IMR-90 (cell line): ENCODE measurements around the gene CCNQ. TPM values are rescaled to one million over a fixed set of nuclear protein-coding genes. Genes with fewer than 3 reads are reported as not detected.

Source experiments
- ATAC-seq: fragments of 200-7000 bp; cut with Tn5 transposase; 2 replicates; pipeline ENCODE4 v1.9.1; 2020; ENCODE audit warnings: low read depth, mild to moderate bottlenecking, moderate library complexity
- BruUV-seq: library from RNA; stranded (reverse); fragments of 400-500 nt; replicated peaks from 2 replicates; lab custom pipeline; 2021; lab: Mats Ljungman, UMichigan
- CTCF ChIA-PET: fragments of 300-600 bp; formaldehyde crosslinking; extraction: SDS; loops from one replicate; lab custom pipeline; 2021; ENCODE audit warnings: antibody characterized with exemption; lab: Yijun Ruan, JAX
- POLR2A ChIA-PET: fragments of 300-600 bp; sonication (Branson Sonifier 250); formaldehyde crosslinking; loops from one replicate; lab custom pipeline; 2022; ENCODE audit warnings: antibody characterized with exemption; ENCODE audit not compliant: unreplicated experiment; lab: Charles Lee
- DNase-seq: peaks from one replicate; pipeline ENCODE4 v3.0.0; 2013
- H2AFZ ChIP-seq: replicated peaks from 2 replicates; pipeline ENCODE3; 2013; ENCODE audit warnings: low read length, mild to moderate bottlenecking; ENCODE audit not compliant: poor library complexity
- H2AK5ac ChIP-seq: 2 replicates; pipeline ENCODE4 v1.6.1; 2013; ENCODE audit warnings: low read depth, low read length, inconsistent platforms
- H2AK9ac ChIP-seq: replicated peaks from 2 replicates; pipeline ENCODE3; 2013; ENCODE audit warnings: mild to moderate bottlenecking, low read depth, low read length, moderate library complexity; ENCODE audit not compliant: poor library complexity
- H2BK120ac ChIP-seq: 2 replicates; pipeline ENCODE4 v1.6.1; 2013; ENCODE audit warnings: low read depth, low read length, inconsistent platforms
- H2BK15ac ChIP-seq: 3 replicates; pipeline ENCODE4 v1.6.1; 2013; ENCODE audit warnings: low read depth, low read length, inconsistent platforms
- H2BK20ac ChIP-seq: 2 replicates; pipeline ENCODE4 v1.6.1; 2013; ENCODE audit warnings: low read depth, mild to moderate bottlenecking, inconsistent platforms, low read length, moderate library complexity
- H2BK5ac ChIP-seq: 2 replicates; pipeline ENCODE4 v1.6.1; 2013; ENCODE audit warnings: mild to moderate bottlenecking, low read depth, low read length, inconsistent platforms; ENCODE audit not compliant: poor library complexity, severe bottlenecking
- H3K14ac ChIP-seq: replicated peaks from 2 replicates; pipeline ENCODE4 v1.6.1; 2013; ENCODE audit warnings: low read depth, low read length, inconsistent platforms
- H3K18ac ChIP-seq: 2 replicates; pipeline ENCODE4 v1.6.1; 2013; ENCODE audit warnings: low read depth, low read length, control low read depth
- H3K23ac ChIP-seq: 2 replicates; pipeline ENCODE4 v1.6.1; 2013; ENCODE audit warnings: low read depth, low read length, inconsistent platforms
- H3K27ac ChIP-seq: 2 replicates; pipeline ENCODE4 v1.5.1; 2013; ENCODE audit warnings: mild to moderate bottlenecking, control low read depth, low read length; ENCODE audit not compliant: insufficient read depth
- H3K27me3 ChIP-seq: 2 replicates; pipeline ENCODE4 v1.6.1; 2013; ENCODE audit warnings: low read length; ENCODE audit not compliant: control insufficient read depth, insufficient read depth
- H3K36me3 ChIP-seq: 2 replicates; pipeline ENCODE4 v1.6.1; 2013; ENCODE audit warnings: low read length, mixed read lengths; ENCODE audit not compliant: control insufficient read depth, insufficient read depth
- H3K4ac ChIP-seq: 2 replicates; pipeline ENCODE4 v1.6.1; 2013; ENCODE audit warnings: low read depth, low read length, inconsistent platforms
- H3K4me1 ChIP-seq: 2 replicates; pipeline ENCODE4 v1.6.1; 2013; ENCODE audit warnings: low read length, mixed read lengths; ENCODE audit not compliant: control insufficient read depth, insufficient read depth
- H3K4me2 ChIP-seq: 2 replicates; pipeline ENCODE4 v1.6.1; 2013; ENCODE audit warnings: low read depth, mild to moderate bottlenecking, control low read depth, low read length, moderate library complexity
- H3K4me3 ChIP-seq: 2 replicates; pipeline ENCODE4 v1.5.1; 2013; ENCODE audit warnings: low read depth, mild to moderate bottlenecking, control low read depth, low read length, moderate library complexity; ENCODE audit not compliant: insufficient read depth
- H3K56ac ChIP-seq: 2 replicates; pipeline ENCODE4 v1.6.1; 2013; ENCODE audit warnings: low read length, inconsistent platforms; ENCODE audit not compliant: insufficient read depth; ENCODE audit errors: extremely low read depth
- H3K79me1 ChIP-seq, 2 experiments: 2 replicates each; pipeline ENCODE4 v1.6.1; 2013; ENCODE audit warnings: low read length in 2 of 2, inconsistent platforms in 1 of 2, low read depth in 1 of 2
- H3K9ac ChIP-seq: 2 replicates; pipeline ENCODE4 v1.6.1; 2013; ENCODE audit warnings: low read depth, low read length, control low read depth
- H3K9me1 ChIP-seq: 2 replicates; pipeline ENCODE4 v1.6.1; 2013; ENCODE audit warnings: low read length, inconsistent platforms; ENCODE audit not compliant: insufficient read depth
- H3K9me3 ChIP-seq: 2 replicates; pipeline ENCODE4 v1.6.1; 2013; ENCODE audit warnings: low read length; ENCODE audit not compliant: control insufficient read depth, insufficient read depth
- H4K20me1 ChIP-seq: 2 replicates; pipeline ENCODE4 v1.6.1; 2013; ENCODE audit warnings: low read length, inconsistent platforms; ENCODE audit not compliant: insufficient read depth
- H4K5ac ChIP-seq: 2 replicates; pipeline ENCODE4 v1.6.1; 2013; ENCODE audit warnings: mild to moderate bottlenecking, low read depth, low read length, control low read depth
- H4K8ac ChIP-seq, 2 experiments: 2 replicates each; pipeline ENCODE4 v1.6.1; 2013; ENCODE audit warnings: low read depth in 2 of 2, low read length in 2 of 2, control low read depth in 1 of 2, inconsistent platforms in 1 of 2
- H4K91ac ChIP-seq: 2 replicates; pipeline ENCODE4 v1.6.1; 2013; ENCODE audit warnings: low read depth, low read length, inconsistent platforms; ENCODE audit not compliant: insufficient read depth
- CTCF ChIP-seq: conservative IDR thresholded peaks from 2 replicates; pipeline ENCODE4 v1.5.1; 2012; ENCODE audit warnings: mild to moderate bottlenecking, low read depth, low read length, improper control_type of control experiment
- FOS ChIP-seq: fragments of 150-350 bp; IDR thresholded peaks from 2 replicates; pipeline ENCODE4 v1.6.1; 2016; ENCODE audit warnings: low read depth, low read length
- POLR2A ChIP-seq: IDR thresholded peaks from 2 replicates; pipeline ENCODE4 v1.6.1; 2012; ENCODE audit warnings: mild to moderate bottlenecking, low read depth, low read length
- RCOR1 ChIP-seq: IDR thresholded peaks from 2 replicates; pipeline ENCODE4 v1.6.1; 2012; ENCODE audit warnings: mild to moderate bottlenecking, low read length, improper control_type of control experiment; ENCODE audit not compliant: insufficient replicate concordance
- RFX5 ChIP-seq: IDR thresholded peaks from 2 replicates; pipeline ENCODE4 v1.8.0; 2012; ENCODE audit warnings: low read depth, mild to moderate bottlenecking, low read length, moderate library complexity
- USF2 ChIP-seq: fragments of 150-350 bp; IDR thresholded peaks from 2 replicates; pipeline ENCODE4 v1.6.1; 2017; ENCODE audit warnings: mild to moderate bottlenecking, antibody characterized with exemption, low read length, low read depth
- WGBS, 2 experiments: methylation state at CpG; one replicate each; pipeline versions ENCODE4 v1.1.5 to v1.1.7; 2013; ENCODE audit warnings: missing lambda C conversion rate in 2 of 2; ENCODE audit not compliant: insufficient read length in 1 of 2; ENCODE audit errors: extremely low coverage in 2 of 2; 5-methylcytosine and 5-hydroxymethylcytosine counted together
- dilution Hi-C: fragments of 300-500 bp; cut with HindIII; formaldehyde crosslinking; loops from one replicate; pipeline ENCODE4 v1.14.3; 2018; ENCODE audit warnings: low sequenced_read_pairs; ENCODE audit not compliant: unreplicated experiment
- in situ Hi-C: fragments of 300-500 bp; cut with MboI; formaldehyde crosslinking; loops from 3 replicates; pipeline ENCODE4 v1.14.3; 2019; ENCODE audit warnings: low sequenced_read_pairs, inconsistent platforms, mixed read lengths
- intact Hi-C: fragments of 100-400 bp; cut with micrococcal nuclease; formaldehyde crosslinking; loops from 2 replicates; pipeline ENCODE4 v1.10.0; 2022
- polyA plus RNA-seq, 3 experiments: library from polyadenylated mRNA; depleted of rRNA; stranded (reverse); fragments of >200 nt; gene quantifications; 2 replicates each; pipeline ENCODE4 v1.2.3, GENCODE V29; 2012; ENCODE audit warnings: low replicate concordance in 1 of 3
- total RNA-seq: library from RNA; depleted of rRNA; stranded (reverse); fragments of >200 nt; gene quantifications from 2 replicates; pipeline ENCODE4 v1.2.3, GENCODE V29; 2012

CCNQ gene
- total and polyA plus RNA-seq, 2 of the 4 experiments (the other 2 are of a cell fraction) = 27.6 to 35.2 TPM

- Histone ChIP-seq H2BK15ac (no peak overlapping the region), H3K4me1 (no peaks in the 10 kb centered on the region), H3K27me3 (peaks cover 15% of the 10 kb centered on the region; the same call in 1 of the 2 replicates), H4K5ac (no peak overlapping the region), H2AK9ac (no peak overlapping the region), H3K27ac (no peak overlapping the region), H3K36me3 (no peaks in the 10 kb centered on the region), H2BK5ac (no peak overlapping the region), H3K79me1 (no peaks in the 10 kb centered on the region), H3K9me3 (no peaks in the 10 kb centered on the region; the same call in 1 of the 2 replicates), H4K20me1 (no peaks in the 10 kb centered on the region), H3K18ac (no peak overlapping the region), H3K9ac (no peak overlapping the region), H4K91ac (no peak overlapping the region), H2BK120ac (no peak overlapping the region), H2AK5ac (no peak overlapping the region), H3K56ac (no peak overlapping the region), H3K4me3 (no peak overlapping the region), H3K4me2 (no peak overlapping the region), H3K9me1 (no peaks in the 10 kb centered on the region), H3K4ac (no peak overlapping the region), H3K14ac (no peak overlapping the region), H2BK20ac (no peak overlapping the region), H4K8ac (no peak overlapping the region), H3K23ac (no peak overlapping the region), H2AFZ (no peak overlapping the region)
- no TSS peak for BruUV-seq
- WGBS, 2 experiments = 91% methylated on average over 15 of the region's 22 CpGs; no CpG with 5 or more reads in 1 of the 2 experiments
- no peak for TF ChIP-seq RFX5
- no peak for TF ChIP-seq FOS
- TF ChIP-seq CTCF = no peak
- TF ChIP-seq POLR2A = no peak
- TF ChIP-seq RCOR1 = no peak
- TF ChIP-seq USF2 = no peak
- DNase-seq (no peak), ATAC-seq (no peak)
- CTCF ChIA-PET = no interaction called here
- POLR2A ChIA-PET = no interaction called here
- dilution Hi-C loops = no loop called here
- intact Hi-C loops = no loop called here
- in situ Hi-C loops = no loop called here
Measured at GRCh38 chrX:153560466-153560865, 38.5 kb downstream of the CCNQ start.
